NB4 (cell line): ENCODE data around the gene GRIN3B.

Experiments
- DNase-seq: peaks from one replicate; pipeline ENCODE4 v3.0.0; 2010; ENCODE audit warnings: low read depth
- H3K4me3 ChIP-seq: one replicate; pipeline ENCODE4 v1.5.1; 2011; ENCODE audit warnings: mild to moderate bottlenecking, low read depth, low read length, moderate library complexity
- CTCF ChIP-seq: IDR thresholded peaks from one replicate; pipeline ENCODE4 v1.5.1; 2012; ENCODE audit warnings: low read depth, low read length
- MAX ChIP-seq: IDR thresholded peaks from 2 replicates; pipeline ENCODE4 v1.6.1; 2011; ENCODE audit warnings: low read depth, low read length
- MYC ChIP-seq: IDR thresholded peaks from 2 replicates; pipeline ENCODE4 v1.6.1; 2011; ENCODE audit warnings: low read depth, low read length
- POLR2A ChIP-seq: IDR thresholded peaks from 2 replicates; pipeline ENCODE4 v1.6.1; 2011; ENCODE audit warnings: mild to moderate bottlenecking; ENCODE audit not compliant: insufficient read length; ENCODE audit errors: extremely low read depth

GRIN3B gene

GRCh38 chr19:980133-980998 is 19.9 kb upstream of the GRIN3B start:
- peak; percentile 35 for DNase-seq
- H3K4me3 ChIP-seq = no peak overlapping the region
- no peak for TF ChIP-seq CTCF
- TF ChIP-seq POLR2A = no peak
- no peak for TF ChIP-seq MYC
- no peak for TF ChIP-seq MAX

GRCh38 chr19:982567-983170 is 17.6 kb upstream of the GRIN3B start:
- no peak overlapping the region for H3K4me3 ChIP-seq
- TF ChIP-seq CTCF (peak; percentile 37), POLR2A (no peak), MYC (no peak; the same call in 1 of the 2 replicates), MAX (0 out of 2 replicates have a peak, but pooled peaks have one; percentile 26)
- DNase-seq = peak; percentile 71

- TF ChIP-seq MYC (peak; percentile 90), POLR2A (peak; percentile 24), CTCF (no peak), MAX (peak; percentile 75)
- peak; percentile 86 for DNase-seq
- H3K4me3 ChIP-seq = peak within 1 kb of the TSS; percentile 69
Measured at GRCh38 chr19:984165-984967, 15.9 kb upstream of the GRIN3B start, which contains the start of gene WDR18. TSS of gene WDR18 (plus strand) at chr19:984345. CDS start at chr19:984354, 9 bp downstream.

GRCh38 chr19:986083-986482 is 14.1 kb upstream of the GRIN3B start:
- DNase-seq = no peak
- H3K4me3 ChIP-seq = no peak overlapping the region
- TF ChIP-seq CTCF (no peak), MAX (no peak), MYC (no peak), POLR2A (no peak)

- no peak for DNase-seq
- no peak for TF ChIP-seq CTCF
- TF ChIP-seq POLR2A = no peak
- no peak for TF ChIP-seq MAX
- no peak for TF ChIP-seq MYC
- H3K4me3 ChIP-seq = no peak overlapping the region
Measured at GRCh38 chr19:988081-988480, 12.1 kb upstream of the GRIN3B start.
